Endothelial cell of umbilical vein (primary cell): Measurements from ENCODE around the gene BABAM2. TPM values are rescaled to one million over a fixed set of nuclear protein-coding genes. Genes with fewer than 3 reads are reported as not detected.

Experiments used
- BruUV-seq: library from RNA; stranded (reverse); fragments of 400-500 nt; replicated peaks from 2 replicates; lab custom pipeline; 2021; lab: Mats Ljungman, UMichigan
- CTCF ChIA-PET: fragments of 300-600, 350-600 bp; sonication (Branson Sonifier 250); formaldehyde crosslinking; loops from one replicate; lab custom pipeline; 2021; ENCODE audit warnings: antibody characterized with exemption, inconsistent platforms; lab: Charles Lee
- POLR2A ChIA-PET: fragments of 300-600, 350-600 bp; sonication (Branson Sonifier 250); formaldehyde crosslinking; loops from one replicate; lab custom pipeline; 2021; ENCODE audit warnings: antibody characterized with exemption, inconsistent platforms; lab: Charles Lee
- DNase-seq: peaks from one replicate; pipeline ENCODE4 v3.0.0-alpha.2; 2011; ENCODE audit warnings: low read depth, low spot score
- FAIRE-seq: peaks from 2 replicates; lab custom pipeline; 2011; peaks lifted over from hg19 to GRCh38; lab: Jason Lieb, UNC
- H2AFZ ChIP-seq: 2 replicates; pipeline ENCODE4 v1.6.0; 2012; ENCODE audit warnings: low read depth, low read length, control low read depth, inconsistent platforms
- H3K27ac ChIP-seq: 2 replicates; pipeline ENCODE4 v1.5.1; 2011; ENCODE audit warnings: low read depth, mild to moderate bottlenecking, control low read depth, low read length, moderate library complexity; ENCODE audit not compliant: insufficient read depth
- H3K27me3 ChIP-seq, 2 experiments: 2 replicates each; pipeline versions ENCODE4 v1.6.0 to v1.6.1; 2011; ENCODE audit warnings: low read length in 2 of 2, mixed read lengths in 1 of 2; ENCODE audit not compliant: control insufficient read depth in 2 of 2, insufficient read depth in 2 of 2
- H3K36me3 ChIP-seq, 2 experiments: 2 replicates in 1 of 2; 3 replicates in 1 of 2; pipeline ENCODE4 v1.5.1; 2011; ENCODE audit warnings: low read length in 2 of 2, mild to moderate bottlenecking in 1 of 2, moderate library complexity in 1 of 2; ENCODE audit not compliant: control insufficient read depth in 2 of 2, insufficient read depth in 2 of 2; ENCODE audit errors: extremely low read depth in 1 of 2
- H3K4me1 ChIP-seq: 3 replicates; pipeline ENCODE4 v1.5.1; 2011; ENCODE audit warnings: mild to moderate bottlenecking, low read length; ENCODE audit not compliant: control insufficient read depth, insufficient read depth; ENCODE audit errors: extremely low read depth
- H3K4me2 ChIP-seq: 2 replicates; pipeline ENCODE4 v1.6.1; 2011; ENCODE audit warnings: low read length, control low read depth, mixed read lengths; ENCODE audit not compliant: insufficient read depth
- H3K4me3 ChIP-seq, 3 experiments: fragments of 200-600 bp in 1 of 3; sonication (generic), shearing (Covaris generic) in 1 of 3; replicated peaks in 1 of 3; 2 replicates each; pipeline ENCODE4 v1.5.1; 2011 to 2016; ENCODE audit warnings: control low read depth in 3 of 3, low read length in 3 of 3, mild to moderate bottlenecking in 2 of 3, inconsistent platforms in 1 of 3, low read depth in 1 of 3, moderate library complexity in 1 of 3; ENCODE audit not compliant: insufficient read depth in 1 of 3
- H3K79me2 ChIP-seq: 2 replicates; pipeline ENCODE4 v1.6.0; 2012; ENCODE audit warnings: low read length, inconsistent platforms; ENCODE audit not compliant: control insufficient read depth, insufficient read depth
- H3K9ac ChIP-seq: replicated peaks from 2 replicates; pipeline ENCODE3; 2011; ENCODE audit warnings: low read length, control low read depth; ENCODE audit not compliant: insufficient read depth; ENCODE audit errors: extremely low read depth
- H3K9me1 ChIP-seq: replicated peaks from 3 replicates; pipeline ENCODE4 v1.6.0; 2011; ENCODE audit warnings: mild to moderate bottlenecking, low read length; ENCODE audit not compliant: control insufficient read depth, insufficient read depth; ENCODE audit errors: extremely low read depth
- H3K9me3 ChIP-seq: replicated peaks from 2 replicates; pipeline ENCODE4 v1.5.1; 2012; ENCODE audit warnings: low read length, inconsistent platforms; ENCODE audit not compliant: control insufficient read depth, insufficient read depth
- H4K20me1 ChIP-seq: replicated peaks from 2 replicates; pipeline ENCODE3; 2011; ENCODE audit warnings: mild to moderate bottlenecking, low read length; ENCODE audit not compliant: control insufficient read depth, insufficient read depth; ENCODE audit errors: extremely low read depth
- CTCF ChIP-seq, 2 donors: IDR thresholded peaks; 1 replicate in 1 of 2; 2 replicates in 1 of 2; pipeline ENCODE4 v1.5.1; 2011; ENCODE audit warnings: low read length in 2 of 2, mild to moderate bottlenecking in 2 of 2, moderate library complexity in 2 of 2, control low read depth in 1 of 2, inconsistent platforms in 1 of 2, low read depth in 1 of 2; ENCODE audit not compliant: insufficient read depth in 1 of 2; ENCODE audit errors: extremely low read depth in 1 of 2
- EZH2 ChIP-seq: IDR thresholded peaks from 2 replicates; pipeline ENCODE4 v1.6.1; 2012; ENCODE audit warnings: borderline replicate concordance, low read depth, mild to moderate bottlenecking, moderate library complexity, low read length, inconsistent platforms; ENCODE audit not compliant: severe bottlenecking
- FOS ChIP-seq: IDR thresholded peaks from 2 replicates; pipeline ENCODE4 v1.6.1; 2011; ENCODE audit warnings: mild to moderate bottlenecking, low read length, moderate library complexity, borderline replicate concordance; ENCODE audit not compliant: insufficient read depth
- JUN ChIP-seq: IDR thresholded peaks from 2 replicates; pipeline ENCODE4 v1.6.1; 2011; ENCODE audit warnings: borderline replicate concordance, low read depth; ENCODE audit not compliant: insufficient read length, insufficient read depth
- MYC ChIP-seq: IDR thresholded peaks from one replicate; pipeline ENCODE4 v1.6.1; 2011; ENCODE audit warnings: mild to moderate bottlenecking, low read depth, low read length
- POLR2AphosphoS5 ChIP-seq: IDR thresholded peaks from 2 replicates; pipeline ENCODE4 v1.6.1; 2012; ENCODE audit warnings: low read depth, mild to moderate bottlenecking, control low read depth, low read length, moderate library complexity; ENCODE audit not compliant: insufficient read depth
- dilution Hi-C: fragments of 300-500 bp; cut with MboI; formaldehyde crosslinking; loops from one replicate; pipeline ENCODE4 v1.15.0; 2019; ENCODE audit warnings: low sequenced_read_pairs; ENCODE audit not compliant: extremely low pct_ligation_motif_present
- intact Hi-C: fragments of 100-400 bp; cut with micrococcal nuclease; formaldehyde crosslinking; loops from one replicate; pipeline ENCODE4 v1.10.0; 2022
- polyA plus RNA-seq, 4 experiments: library from polyadenylated mRNA; depleted of rRNA in 3 of 4; stranded (reverse) in 3 of 4; unstranded in 1 of 4; fragments of >200 nt; gene quantifications; 2 replicates each; pipeline versions ENCODE4 v1.2.1 to v1.2.3, GENCODE V29; 2011 to 2012; ENCODE audit warnings: missing spikeins in 1 of 4
- total RNA-seq: library from RNA; stranded (reverse); gene quantifications from 2 replicates; pipeline ENCODE4 v1.2.3, GENCODE V29; 2021
- TF ChIP-seq, protein P1 (sequence below): IDR thresholded peaks from 2 replicates; pipeline ENCODE4 v1.6.1; 2011; ENCODE audit not compliant: insufficient read depth, insufficient read length

Gene BABAM2
- total and polyA plus RNA-seq, 2 donors (not counting 3 experiments of a cell fraction or from before 2014, with no cell fraction given), result 19.9 to 27.6 TPM

DNA sequence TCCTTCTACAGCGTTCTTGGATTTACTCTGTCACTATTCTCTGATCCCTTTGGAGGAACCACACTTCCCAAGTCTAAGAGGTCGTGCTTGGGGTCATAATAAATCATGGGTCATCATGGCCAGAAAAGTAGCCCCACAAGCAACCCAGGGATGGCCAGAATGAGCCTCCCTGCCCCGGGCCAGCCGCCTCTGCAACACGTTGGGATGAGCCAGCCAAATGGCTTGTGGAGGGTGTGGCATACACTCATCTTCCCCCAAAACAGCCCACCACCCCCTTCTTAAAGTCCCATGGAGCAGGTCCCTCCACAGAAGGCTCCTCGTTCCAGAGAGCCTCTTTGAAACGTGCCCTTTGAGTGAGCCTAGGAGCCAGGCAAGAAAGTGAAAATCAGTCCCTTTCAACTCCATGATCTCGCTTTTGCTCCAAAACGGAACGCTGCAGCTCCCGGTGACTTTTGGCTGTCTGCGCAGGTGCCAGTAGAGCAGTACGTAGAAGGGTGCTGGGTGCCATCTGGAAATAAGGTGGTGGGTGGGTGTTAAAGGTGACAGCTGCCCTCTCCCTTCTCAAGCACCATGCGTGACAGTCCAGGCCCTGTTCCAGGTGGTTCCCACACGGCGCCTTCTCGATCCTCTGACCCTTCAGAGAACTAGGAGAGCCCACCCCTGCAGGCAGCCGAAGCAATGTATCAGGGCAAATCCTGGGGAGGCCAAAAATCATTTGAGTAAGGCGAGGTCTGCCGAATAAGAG lies 453.6 kb downstream of the BABAM2 start:
- no peak overlapping the region for H3K4me3 ChIP-seq
- no peaks in the 10 kb centered on the region for H3K9me1 ChIP-seq
- H3K9ac ChIP-seq, result no peak overlapping the region
- no peak overlapping the region for H3K27ac ChIP-seq
- H2AFZ ChIP-seq, result no peak overlapping the region
- FAIRE-seq (no peak), DNase-seq (no peak)
- TF ChIP-seq FOS, result no peak
- TF ChIP-seq POLR2AphosphoS5, result no peak
- TF ChIP-seq, protein P1, sequence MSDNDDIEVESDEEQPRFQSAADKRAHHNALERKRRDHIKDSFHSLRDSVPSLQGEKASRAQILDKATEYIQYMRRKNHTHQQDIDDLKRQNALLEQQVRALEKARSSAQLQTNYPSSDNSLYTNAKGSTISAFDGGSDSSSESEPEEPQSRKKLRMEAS, result no peak
- no peak for TF ChIP-seq EZH2
- no peak for TF ChIP-seq CTCF (IDR thresholded peaks at IDR 0.05; ENCODE audit: extremely low read depth in 1 of 2, insufficient read depth in 1 of 2, low read depth in 1 of 2, low read length in 2 of 2)
- no peak for TF ChIP-seq MYC
- TF ChIP-seq JUN, result no peak
- intact Hi-C loops (loop anchor here (2.0 kb wide), 1 partner anchor 47 kb away; no protein-coding TSS in a partner anchor), dilution Hi-C loops (no loop called here)
- no peaks in the 10 kb centered on the region for H3K27me3 ChIP-seq
- BruUV-seq, result no TSS peak
- H3K79me2 ChIP-seq, result no peaks in the 10 kb centered on the region
- CTCF ChIA-PET, result no interaction called here
- no peaks in the 10 kb centered on the region for H4K20me1 ChIP-seq
- H3K4me2 ChIP-seq, result no peak overlapping the region
- peaks cover 15% of the 10 kb centered on the region for H3K4me1 ChIP-seq
- no peaks in the 10 kb centered on the region for H3K9me3 ChIP-seq
- POLR2A ChIA-PET, result no interaction called here
- H3K36me3 ChIP-seq, result no peaks in the 10 kb centered on the region
